GM12801 (cell line): ENCODE data around the gene AMFR.

ENCODE experiments used
- TF ChIP-seq, protein P1 (sequence below): IDR thresholded peaks from one replicate; pipeline ENCODE4 v1.5.1; 2011; ENCODE audit warnings: control low read depth; ENCODE audit not compliant: insufficient read length; ENCODE audit errors: extremely low read depth

The AMFR gene

DNA sequence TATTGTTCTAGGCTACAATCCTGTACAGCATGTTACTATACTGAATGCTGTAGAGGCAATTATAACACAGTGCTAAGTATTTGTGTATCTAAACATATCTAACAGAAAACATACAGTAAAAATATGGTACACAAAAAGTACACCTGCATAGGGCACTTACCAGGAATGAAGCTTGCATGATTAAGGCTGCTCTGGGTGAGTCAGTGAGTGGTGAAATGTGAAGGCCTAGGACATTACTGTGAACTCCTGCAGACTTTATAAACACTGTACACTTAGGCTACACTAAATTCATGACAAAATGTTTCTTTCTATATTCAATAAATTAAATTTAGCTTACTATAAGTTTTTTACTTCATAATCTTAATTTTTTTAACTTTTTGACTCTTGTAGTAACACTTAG is 37.1 kb downstream of the AMFR start:
- TF ChIP-seq, protein P1, sequence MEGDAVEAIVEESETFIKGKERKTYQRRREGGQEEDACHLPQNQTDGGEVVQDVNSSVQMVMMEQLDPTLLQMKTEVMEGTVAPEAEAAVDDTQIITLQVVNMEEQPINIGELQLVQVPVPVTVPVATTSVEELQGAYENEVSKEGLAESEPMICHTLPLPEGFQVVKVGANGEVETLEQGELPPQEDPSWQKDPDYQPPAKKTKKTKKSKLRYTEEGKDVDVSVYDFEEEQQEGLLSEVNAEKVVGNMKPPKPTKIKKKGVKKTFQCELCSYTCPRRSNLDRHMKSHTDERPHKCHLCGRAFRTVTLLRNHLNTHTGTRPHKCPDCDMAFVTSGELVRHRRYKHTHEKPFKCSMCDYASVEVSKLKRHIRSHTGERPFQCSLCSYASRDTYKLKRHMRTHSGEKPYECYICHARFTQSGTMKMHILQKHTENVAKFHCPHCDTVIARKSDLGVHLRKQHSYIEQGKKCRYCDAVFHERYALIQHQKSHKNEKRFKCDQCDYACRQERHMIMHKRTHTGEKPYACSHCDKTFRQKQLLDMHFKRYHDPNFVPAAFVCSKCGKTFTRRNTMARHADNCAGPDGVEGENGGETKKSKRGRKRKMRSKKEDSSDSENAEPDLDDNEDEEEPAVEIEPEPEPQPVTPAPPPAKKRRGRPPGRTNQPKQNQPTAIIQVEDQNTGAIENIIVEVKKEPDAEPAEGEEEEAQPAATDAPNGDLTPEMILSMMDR: no peak

DNA sequence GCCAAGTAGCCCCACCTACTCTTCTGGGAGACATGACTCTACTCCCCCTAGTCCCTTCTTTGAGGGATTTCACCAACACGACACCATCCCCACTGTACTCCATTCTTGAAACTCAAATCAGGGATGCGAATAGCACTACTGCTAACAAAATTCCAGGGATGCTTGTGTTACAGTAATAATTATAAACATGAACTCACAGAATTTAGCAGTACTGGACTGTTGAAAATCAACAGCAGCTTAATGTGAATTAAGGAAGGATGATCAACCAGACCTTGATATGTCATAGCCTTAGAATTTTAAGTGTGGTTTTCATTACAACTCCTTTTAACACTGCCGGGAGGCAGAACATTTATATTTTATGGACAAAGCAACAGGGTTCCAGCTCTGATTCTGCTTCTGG is 37.9 kb downstream of the AMFR start:
- TF ChIP-seq, protein P1: no peak

DNA sequence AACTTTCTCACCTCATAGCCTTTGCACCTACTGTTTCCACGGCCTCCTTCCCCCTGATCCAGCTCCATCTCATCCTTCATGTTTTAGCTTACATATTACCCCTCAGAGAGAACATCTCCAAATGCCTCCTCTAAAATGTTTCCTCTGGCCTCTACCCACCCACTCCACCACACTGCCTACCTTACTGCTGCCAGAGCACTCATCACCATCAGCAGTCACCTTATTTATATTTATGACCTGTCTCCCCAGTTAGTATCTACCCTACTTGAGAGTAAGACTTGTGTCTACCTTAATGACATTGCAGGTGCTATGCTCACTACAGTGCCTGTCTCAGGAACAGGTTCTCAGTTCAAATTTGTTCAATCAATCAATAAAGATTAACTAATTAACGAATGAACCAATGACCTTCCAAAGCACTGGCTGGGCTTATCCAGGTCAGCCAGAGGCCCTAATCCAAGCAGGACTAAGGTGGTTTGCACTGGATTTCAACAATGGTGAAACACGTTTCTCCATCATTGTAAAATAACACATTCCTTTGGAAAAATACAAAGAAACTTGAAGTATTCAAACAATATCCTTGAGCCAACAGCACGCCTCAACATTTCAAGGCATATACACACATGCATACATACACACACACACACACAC is 41.1 kb downstream of the AMFR start:
- TF ChIP-seq, protein P1: no peak

DNA sequence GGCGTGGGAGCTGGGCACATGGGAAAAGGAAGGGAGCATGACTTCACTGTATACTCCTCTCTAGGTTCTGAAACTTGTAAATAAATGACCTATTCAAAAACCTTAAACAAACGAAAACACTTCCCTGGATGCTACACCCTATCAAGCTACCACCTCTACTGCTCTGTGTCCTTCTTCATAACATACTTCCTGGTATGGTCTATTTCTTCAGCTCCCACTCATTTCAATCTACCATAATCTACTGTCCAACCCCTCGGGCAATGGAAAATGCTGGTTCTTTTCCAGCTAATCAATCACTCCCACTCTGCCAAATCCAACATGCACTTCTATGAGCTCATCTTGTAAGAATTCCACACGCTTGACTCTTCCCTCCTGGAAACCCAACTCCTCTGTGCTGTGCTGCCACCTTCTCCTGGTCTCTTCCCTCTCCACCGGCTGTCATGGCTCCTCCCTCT is 42.4 kb downstream of the AMFR start:
- TF ChIP-seq, protein P1: no peak

DNA sequence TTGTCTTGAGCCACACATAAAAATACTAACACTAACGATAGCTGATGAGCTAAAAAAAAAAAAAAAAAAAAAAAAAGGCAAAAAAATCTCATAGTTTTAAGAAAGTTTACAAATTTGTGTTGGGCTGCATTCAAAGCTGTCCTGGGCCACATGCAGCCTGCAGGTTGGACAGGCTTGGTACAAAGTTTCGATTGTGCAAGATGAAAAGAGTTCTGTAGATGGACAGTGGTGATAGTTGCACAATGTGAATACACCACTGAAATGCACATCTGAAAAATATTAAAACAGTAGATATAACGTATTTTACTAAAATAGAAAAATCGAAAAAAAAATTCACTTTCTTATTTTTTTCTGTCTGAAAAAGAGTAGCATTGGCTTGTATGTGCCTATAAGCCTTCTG is 42.9 kb downstream of the AMFR start:
- TF ChIP-seq, protein P1: no peak

DNA sequence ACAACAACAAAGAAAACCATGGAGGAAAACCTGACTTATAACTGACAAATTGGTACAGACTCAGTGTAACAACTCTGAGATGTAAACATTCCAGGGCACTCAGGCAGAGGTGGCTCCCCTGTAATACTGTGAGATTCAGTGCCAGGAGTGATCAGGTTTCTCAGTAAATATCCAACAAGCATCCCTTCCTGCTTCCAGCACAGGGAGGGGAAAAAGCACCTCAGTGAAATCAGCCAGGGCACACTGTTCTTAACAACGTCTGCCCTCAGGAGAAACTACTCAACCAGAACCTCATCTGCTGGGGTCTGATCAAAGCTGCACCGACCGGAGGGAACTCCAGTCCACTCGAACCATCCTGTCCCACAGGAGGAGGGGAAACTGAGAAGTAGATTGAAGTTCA is 52.3 kb downstream of the AMFR start:
- TF ChIP-seq, protein P1: no peak

DNA sequence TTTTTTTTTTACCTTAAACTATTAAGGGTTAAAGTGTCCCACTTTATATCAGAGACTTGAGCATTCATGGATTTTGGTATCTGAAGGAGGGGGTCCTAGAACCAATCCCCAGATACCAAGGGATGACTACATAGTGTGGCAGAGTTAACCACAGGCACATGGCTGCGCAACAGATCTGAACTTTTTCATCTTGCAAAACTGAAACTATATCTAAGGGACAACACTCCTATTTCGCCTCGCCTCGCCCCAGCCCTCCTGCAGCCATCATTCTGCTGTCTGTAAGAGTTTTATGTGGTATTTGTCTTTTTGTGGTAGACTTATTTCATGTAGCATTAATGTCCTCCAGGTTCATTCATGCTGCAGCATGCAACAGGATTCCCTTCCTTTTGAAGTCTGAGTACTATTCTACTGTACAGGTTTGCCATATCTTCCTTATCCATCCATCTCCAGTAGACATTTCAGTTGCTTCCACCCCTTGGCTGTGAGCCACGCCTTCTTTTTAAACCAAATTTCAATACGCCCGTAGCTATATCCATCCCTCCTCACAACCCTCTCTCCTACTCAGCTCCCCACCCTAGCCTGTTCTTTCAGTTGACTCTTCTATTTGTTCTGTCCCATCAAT is 53.2 kb downstream of the AMFR start:
- TF ChIP-seq, protein P1: no peak
